C4-2B (cell line): ENCODE measurements around the gene RAB27A.

Experiments used
- H3K27ac ChIP-seq: fragments of 450-650 bp; 2 replicates; pipeline ENCODE4 v1.5.1; 2017
- CTCF ChIP-seq: fragments of 450-650 bp; conservative IDR thresholded peaks from 2 replicates; pipeline ENCODE4 v1.5.1; 2017; ENCODE audit warnings: mild to moderate bottlenecking
- ZFX ChIP-seq: fragments of 450-650 bp; IDR thresholded peaks from 2 replicates; pipeline ENCODE4 v1.6.1; 2017

RAB27A gene

GRCh38 chr15:55279100-55279745, 10.4 kb downstream of the RAB27A start:
- TF ChIP-seq CTCF (no peak), ZFX (no peak)
- no peak overlapping the region for H3K27ac ChIP-seq

- TF ChIP-seq ZFX: no peak
- TF ChIP-seq CTCF: no peak
- no peak overlapping the region for H3K27ac ChIP-seq
Observed at GRCh38 chr15:55277715-55278114, 11.9 kb downstream of the RAB27A start.

DNA sequence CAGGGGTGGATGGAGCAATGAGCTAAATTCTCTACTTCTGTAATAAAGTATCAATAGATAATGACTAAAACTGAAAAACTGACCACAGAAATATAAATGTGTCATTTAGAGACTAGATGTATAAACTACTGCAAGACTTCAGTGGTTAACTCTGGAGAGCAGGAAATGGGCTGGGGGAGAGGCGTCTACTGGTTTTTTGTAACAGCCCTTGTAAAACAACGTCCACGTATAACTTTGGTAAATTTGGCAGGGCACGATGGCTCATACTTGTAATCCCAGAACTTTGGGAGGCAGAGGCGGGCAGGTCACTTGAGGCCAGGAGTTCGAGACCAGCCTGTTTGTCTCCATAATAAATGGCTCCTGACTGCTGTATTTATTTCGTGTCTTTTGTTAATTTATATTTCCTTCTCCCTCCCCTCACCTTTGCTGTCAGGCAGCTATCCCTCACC, 12.5 kb downstream of the RAB27A start:
- H3K27ac ChIP-seq: no peak overlapping the region
- TF ChIP-seq ZFX (no peak), CTCF (no peak)

DNA sequence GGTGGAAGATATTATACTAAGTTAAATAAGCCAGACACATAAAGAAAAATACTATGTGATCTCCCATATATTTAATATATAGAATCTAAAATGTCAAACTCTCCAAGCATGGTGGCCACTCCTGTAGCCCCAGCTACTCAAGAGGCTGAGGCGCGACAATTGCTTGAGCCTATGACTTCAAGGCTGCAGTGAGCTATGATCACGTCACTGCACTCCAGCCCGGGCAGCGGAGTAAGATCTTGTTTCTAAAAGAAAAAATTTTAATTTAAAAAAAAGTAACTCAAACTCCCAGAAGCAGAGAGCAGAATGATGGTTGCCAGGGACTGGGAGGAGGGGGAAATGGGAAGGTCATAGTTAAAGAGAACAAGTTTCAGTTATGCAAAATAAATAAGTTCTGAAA, 13.3 kb downstream of the RAB27A start:
- TF ChIP-seq CTCF: no peak
- TF ChIP-seq ZFX: no peak
- H3K27ac ChIP-seq: no peak overlapping the region

DNA sequence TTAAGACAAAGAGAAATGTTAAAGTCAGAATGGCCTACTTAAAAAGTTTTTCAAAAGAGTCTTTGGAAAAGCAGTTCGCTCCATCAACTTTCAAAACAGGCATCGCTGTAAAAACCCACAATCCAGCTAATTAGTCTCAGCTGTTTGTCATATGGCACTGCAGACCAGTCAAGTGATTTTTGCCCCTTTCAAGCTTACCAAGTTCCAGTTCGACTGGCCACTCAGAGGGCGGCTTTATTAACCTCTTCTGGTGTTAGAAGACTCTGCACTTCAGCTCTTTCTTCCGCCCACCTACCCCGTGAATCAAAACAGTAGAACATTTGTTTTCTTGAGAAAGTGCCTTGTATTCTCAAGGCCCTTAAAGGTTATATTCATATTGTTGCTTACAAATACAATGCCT, 19.3 kb downstream of the RAB27A start:
- no peak overlapping the region for H3K27ac ChIP-seq
- no peak for TF ChIP-seq ZFX

DNA sequence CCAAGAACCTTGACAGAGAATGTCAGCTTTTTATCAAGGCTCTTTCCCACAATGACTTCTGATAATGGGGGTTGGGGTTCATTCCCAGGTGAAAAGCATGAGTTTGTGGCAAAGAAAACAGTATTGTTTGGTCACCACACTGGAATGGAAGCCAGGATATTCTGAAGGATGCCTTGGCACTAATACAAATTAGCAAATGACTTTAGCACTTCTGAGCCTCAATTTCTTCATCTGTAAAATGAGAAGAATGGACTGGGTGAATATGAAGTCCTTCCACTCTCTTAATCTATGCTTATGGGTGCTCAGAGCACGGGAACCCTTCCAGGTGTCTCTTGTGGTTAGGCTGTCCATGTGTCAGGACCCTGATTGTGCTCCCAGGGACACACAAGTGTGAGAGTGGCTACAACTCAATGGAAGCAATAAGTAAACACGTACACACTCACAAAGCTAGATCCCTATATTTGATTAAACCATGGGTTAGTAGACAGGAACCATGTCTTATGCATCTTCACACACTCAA, 21.4 kb downstream of the RAB27A start:
- no peak overlapping the region for H3K27ac ChIP-seq

GRCh38 chr15:55267401-55268175, 22.0 kb downstream of the RAB27A start:
- H3K27ac ChIP-seq: no peak overlapping the region

More for the DNA sequence above, 21.4 kb downstream of the RAB27A start:
- no peak for TF ChIP-seq CTCF
- no peak for TF ChIP-seq ZFX

More at GRCh38 chr15:55267401-55268175, 22.0 kb downstream of the RAB27A start:
- TF ChIP-seq ZFX (no peak), CTCF (no peak)
